Glomerular visceral epithelial cell (primary cell): Measurements from ENCODE around the gene GAPDH.
A peak's percentile ranks its signal among the peaks of the same experiment; 100 is the strongest.
"Not testable (repeated sequence)": the region's sequence is repeated elsewhere in the genome, so short reads cannot be mapped to it uniquely, and the experiment has no call there.

ENCODE experiments used
- DNase-seq: peaks from one replicate; pipeline ENCODE4 v3.0.0-alpha.2; 2016; ENCODE audit errors: extremely low spot score

The GAPDH gene

DNA sequence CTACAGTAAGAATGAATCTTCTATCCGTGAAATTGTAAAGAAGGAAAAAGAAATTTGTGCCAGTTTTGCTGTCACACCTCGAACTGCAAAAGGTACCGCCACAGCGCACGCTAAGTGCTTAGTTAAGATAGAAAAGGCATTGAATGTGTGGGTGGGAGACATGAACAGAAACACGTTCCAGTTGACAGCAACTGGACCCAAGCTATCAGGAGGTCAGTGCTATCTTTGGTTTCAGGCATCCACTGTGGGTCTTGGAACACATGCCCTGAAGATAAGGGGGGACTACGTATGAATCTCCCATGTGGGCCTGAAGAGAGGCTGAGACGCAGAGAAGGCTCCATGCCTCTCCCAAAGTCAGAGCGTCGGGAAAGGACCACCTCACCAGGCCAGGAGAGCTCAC lies 11.7 kb downstream of the GAPDH start:
- DNase-seq = no peak

DNA sequence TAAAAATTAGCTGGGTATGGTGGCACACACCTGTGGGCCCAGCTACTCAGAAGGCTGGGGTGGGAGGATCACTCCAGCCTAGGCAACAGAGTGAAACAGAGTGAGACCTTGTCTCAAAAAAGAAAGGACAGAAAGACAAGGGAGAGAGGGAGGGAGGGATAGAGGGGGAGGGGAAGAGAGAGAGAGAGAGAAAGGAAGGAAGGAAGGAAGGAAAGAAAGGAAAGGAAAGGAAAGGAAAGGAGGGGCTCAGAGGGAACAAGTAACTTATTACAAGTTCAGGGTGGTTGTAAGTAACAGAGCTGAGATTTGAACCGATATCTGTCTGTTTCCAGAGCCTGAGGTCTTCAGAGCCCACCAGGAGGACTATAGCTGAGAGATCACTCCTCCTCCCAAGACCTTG lies 13.2 kb downstream of the GAPDH start:
- no peak for DNase-seq

DNA sequence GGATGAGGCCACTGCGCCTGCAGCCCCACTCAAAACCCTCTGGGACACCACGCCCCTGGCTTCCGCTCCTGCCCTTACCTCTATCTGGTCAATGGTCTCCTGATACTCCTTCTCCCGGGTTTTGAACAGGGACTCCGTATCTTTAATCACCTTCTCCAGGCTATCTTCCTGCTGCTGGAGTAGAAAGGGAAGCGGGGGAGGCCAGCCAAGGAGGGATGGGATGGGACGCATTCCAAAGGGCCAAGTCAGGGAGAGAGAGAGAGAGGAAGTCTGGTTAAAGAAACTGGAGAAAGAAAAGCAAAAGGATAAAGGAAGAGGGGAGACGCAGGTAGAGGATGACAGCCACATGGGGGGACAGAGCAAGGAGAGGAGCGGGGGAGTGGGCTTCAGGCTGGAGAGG lies 13.7 kb downstream of the GAPDH start:
- DNase-seq = peak; percentile 69

DNA sequence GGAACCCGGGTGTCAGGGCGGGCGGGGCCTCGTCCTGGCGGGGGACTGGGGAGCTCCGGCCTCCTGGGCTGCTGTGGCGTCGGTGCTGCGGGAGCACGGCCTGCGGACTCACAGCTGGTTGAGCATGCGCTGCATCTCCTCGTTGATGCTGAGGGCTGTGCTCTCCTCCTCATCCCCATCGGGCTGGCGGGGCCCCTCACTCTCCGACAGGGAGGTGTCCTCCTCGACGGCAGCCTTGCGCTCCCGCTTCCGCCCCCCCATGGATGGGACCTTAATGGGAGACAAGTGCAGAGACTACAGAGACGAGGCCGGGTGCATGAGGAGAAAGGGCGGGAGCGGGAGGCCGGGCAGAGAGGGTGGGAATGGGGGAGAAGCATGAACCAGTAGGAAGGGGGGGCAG lies 14.2 kb downstream of the GAPDH start:
- DNase-seq = no peak

DNA sequence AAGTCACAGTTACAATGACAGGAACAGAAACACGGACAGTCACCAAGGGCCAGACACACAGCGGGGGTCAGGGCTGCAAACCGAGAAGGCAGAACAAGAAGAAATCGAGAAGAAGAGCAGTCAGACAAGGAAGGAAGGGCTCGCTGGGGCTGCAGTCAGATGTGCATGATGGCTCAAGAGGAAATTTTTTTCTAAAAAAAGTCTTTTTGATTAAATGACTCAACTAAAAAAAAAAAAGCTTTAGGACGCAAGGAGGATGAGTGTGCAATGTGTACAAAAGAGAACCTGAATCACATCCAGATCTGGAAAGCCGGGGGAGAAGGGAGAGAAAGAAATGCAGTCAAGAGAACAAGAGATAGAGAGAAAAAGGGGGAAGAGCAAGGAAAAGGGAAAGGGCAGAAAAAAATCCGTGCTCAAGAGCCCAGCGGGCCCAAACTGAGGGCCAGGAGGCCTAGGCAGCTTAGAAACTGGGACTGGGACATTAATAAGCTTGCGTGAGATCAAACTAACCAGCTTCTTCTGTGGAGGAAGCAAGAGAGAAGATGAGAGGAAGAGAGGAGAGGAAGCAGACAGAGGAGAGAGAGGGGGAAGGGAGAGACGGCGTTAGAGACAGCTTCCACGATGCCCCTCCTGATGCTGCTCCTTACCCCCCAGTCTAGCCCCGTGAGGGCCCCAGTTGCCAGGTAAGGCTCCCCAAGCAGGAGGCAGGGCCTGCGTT lies 14.8 kb downstream of the GAPDH start:
- no peak for DNase-seq

DNA sequence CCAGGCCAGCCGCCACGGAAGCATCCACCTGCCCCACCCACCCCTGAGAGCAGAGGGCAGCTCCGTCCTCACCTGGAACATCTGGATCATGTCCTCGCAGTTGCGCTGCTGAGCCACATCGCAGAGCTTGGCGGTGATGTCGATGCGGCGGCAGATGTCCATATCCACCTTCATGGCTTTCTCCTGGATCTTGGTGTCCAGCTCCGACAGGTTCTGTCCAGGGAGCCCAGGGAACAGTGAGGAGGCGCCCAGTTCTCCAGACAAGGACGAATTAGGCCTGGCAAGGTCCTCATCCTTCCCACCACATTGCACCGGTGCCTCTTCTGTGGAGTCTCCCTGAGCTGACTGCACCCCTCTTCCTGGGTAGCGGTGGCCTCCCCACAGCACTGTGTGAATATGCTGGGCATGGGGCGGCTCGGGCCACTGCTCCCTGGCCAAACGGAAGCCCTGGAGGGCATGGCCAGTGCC lies 15.4 kb downstream of the GAPDH start:
- no peak for DNase-seq

DNA sequence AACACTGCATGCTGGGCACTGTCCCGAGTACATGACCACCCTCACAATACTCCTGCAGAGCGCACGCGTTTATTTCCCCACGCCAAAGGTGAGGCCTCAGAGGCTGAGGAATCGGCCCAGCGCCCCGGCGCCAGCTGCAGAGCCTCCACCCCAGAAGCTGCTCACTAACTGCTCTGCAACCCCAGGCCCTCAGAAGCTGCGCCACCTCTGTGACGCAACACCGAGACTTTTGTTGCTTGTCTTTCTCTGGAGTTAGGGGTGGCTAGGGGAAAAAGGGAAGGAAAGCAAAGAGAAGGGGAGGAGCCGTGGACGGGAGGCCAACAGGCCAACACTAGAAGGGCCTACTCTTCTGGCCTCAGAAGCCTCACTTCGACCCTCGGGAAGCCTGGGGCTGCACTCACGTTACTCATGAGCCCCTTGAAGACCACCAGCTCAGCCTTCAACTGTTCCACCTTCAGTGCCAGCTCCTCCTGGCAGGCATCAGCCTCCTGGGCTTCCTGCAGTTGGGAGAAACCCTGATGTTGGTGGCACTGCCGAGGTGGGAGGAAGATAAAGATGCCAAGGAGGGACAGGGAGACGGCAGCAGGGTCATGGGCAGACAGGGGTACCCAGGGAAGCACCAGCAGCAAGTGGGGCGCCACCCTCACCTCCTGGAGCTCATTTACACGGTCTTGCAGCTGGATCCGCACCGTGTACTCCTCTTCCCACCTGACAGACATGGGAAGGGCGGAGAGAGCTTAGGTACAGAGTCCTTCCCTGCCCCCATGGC lies 16.2 kb downstream of the GAPDH start:
- DNase-seq = no peak

DNA sequence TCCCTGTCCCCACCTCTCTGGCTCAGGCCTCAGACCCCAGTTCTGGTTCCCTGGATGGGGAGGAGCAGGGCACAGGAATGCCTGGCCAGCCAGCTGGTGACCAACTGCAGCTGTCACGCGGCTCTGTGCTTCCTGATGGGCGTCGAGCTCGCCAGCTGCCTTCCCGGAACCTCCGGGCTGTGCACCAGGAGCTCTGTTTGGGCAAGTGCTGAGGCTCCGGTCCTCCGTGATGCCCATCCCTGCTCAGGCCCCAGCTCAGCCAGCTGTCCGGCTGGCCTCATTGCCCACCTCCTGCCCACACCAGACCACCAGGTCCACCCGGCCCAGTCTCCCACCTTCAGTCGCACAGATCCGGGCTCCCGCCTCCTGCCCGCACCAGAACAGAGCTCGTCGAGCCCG lies 16.7 kb downstream of the GAPDH start:
- DNase-seq = no peak

DNA sequence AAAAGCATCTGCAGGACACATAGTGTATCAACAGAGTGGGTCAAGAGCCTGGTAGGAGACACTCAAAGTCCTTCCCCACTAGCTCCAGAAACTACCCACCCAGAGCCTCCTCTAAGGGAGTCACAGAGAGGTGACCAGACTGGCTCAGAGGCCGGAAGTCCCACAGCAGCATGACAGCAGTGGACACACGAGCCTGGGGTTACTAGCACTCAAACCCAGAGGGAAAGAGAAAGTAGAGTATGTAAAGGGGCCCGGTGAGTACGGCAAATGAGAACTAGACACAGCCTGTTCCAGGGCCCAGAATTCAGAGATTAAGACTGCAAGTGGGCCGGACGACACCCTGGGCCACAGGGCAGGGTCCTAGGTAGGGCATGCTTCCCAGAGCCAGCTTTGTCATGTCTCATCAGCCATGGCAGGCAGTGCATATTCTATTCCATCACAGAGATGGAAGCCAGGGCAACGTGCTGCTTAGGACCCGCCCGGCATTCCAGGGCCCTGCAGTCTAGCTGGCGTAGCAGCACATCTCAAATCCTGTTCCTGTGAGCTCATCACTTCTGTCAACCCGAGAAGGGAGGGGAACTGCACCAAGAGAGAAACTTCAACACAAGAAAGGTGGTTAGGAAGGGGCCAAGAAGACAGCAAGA lies 17.3 kb downstream of the GAPDH start:
- peak; percentile 46 for DNase-seq

DNA sequence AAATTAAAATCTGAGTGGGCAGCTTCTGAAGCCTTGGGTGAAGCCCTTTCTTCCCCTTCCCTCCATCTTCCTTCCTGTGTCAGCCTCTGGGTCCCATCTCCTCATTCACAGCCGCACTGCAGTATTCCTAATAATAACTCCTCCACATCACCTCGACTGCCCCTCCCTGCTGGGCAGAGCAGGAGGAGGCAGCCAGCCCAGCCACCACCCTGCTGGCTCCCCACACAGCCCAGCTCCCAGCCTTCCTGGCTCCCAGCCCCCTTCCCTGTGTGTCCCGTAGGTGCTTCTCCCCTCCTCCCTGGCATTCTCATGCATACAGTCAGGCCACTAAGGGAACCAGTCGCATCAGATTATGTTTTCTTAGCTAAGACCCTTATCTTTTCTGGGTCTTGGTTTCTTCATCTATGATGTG lies 17.8 kb downstream of the GAPDH start:
- DNase-seq = no peak

DNA sequence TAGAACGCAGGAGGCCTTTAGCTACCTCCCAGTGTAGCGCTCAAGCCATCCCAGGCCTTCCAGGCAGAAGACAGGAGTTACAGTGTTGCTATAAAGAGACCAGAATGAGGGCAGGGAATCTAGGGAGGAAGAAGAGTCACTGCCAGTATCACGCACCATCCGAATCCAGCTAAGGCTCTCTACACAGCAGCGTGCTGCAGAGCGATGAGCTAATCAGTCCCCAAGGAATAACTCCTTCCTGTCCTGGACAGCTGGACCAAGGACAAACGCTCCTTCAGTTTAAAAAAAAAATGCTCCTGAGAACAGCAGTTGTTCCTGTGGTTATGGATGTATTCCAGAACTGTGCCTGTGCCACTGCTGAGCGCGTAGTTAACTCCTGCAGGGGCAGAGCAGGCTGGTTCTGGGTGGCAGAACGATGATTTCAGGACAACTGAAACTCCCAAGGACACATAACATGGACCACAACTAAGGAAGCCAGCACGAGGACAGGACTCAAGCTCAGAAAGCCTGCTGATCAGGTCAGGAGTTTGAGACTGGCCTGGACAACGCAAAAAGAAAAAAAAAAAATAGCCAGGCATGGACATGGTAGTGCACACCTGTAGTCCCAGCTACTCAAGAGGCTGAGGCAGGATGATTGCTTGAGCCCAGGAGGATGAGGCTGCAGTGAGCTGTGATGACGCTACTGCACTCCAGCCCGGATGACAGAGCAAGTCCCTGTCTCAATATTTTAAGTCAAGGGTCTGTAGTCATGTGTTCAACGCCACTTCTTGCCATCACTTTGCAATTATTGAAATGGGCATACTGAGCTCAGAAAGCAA lies 18.9 kb downstream of the GAPDH start:
- DNase-seq = peak; percentile 71

DNA sequence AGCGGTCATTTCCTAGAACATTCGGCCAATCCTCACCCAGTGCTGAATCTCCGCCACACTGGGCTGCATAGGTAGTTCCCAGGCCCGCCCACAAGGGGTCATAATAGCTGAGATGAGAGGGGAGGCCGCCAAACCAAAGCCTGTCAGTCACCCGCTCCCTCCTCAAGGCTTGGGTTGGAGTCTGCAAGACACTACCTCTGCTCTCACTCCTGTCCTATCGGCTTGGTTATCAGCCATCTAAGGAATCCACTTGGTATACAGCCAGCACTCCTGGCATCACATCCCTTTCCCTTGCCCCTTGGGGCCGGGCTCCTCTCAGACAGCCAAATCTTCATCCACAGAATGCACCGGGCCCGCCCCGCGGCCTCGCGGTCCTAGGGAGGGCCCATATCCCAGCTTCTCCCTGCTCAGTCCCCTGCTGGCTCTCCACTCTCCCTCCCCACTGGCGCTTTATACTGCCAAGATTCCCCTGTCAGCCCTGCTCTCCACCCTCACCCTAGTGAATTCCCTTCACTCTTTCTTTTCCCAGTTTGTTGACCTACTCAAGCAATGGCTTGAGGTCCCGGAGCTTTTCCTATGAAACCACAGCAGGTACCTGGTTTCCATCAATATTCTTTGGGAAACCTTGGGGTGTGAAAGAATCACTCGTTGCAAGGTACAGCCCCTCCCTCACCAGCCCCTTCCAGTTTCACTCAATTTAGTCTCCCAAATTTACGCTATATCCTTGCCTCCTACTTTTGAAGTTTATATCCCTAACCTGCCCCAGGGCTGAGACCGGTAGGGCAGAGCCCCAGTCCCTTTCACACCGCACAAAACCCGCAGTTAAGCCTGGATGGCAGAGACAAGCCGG lies 20.1 kb downstream of the GAPDH start:
- DNase-seq = peak; percentile 84

DNA sequence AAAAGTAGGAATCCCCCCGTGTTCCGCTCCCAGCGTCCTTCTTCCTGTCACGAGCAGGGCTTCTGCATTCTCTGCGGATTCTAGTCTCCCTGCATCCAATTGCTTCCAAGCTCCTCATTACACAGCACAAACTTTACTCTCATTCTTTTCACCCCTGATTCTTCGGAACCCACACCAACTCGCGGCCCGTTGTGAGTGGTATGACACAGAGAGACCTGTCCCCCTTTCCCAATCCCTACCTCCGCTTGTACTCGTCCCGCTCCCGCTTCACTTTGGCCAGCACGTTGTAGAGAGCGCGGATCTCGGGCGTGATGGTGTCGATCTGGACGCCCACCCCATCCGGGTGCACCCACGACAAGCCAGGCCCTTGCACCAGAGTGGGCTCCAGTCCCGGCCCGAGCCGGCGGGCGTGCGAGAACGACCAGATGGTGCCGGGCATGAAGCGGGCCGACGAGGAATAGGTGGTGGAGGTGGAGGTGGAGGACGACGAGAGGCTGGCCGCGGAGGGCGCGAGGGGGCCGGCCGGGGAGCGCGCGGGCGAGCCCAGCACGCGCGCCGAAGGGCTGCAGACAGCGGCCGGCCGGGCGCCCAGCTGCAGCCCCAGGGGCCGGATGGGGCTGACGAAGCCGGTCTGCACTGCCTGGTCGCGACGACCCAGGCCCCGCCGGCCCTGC lies 20.8 kb downstream of the GAPDH start:
- no peak for DNase-seq

DNA sequence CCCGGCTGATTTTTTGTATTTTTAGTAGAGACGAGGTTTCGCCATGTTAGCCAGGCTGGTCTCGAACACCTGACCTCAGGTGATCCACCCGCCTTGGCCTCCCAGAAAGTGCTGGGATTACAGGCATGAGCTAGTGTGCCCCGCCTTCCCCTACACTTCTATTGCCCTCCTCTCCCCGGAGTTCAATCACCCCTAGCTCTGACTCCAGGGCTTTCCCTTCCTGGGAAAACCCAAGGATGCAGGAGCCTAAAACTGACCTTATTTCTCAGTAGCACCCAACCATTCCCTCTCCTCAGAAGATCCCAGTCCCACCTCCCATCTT lies 22.1 kb downstream of the GAPDH start:
- not testable (repeated sequence) for DNase-seq

DNA sequence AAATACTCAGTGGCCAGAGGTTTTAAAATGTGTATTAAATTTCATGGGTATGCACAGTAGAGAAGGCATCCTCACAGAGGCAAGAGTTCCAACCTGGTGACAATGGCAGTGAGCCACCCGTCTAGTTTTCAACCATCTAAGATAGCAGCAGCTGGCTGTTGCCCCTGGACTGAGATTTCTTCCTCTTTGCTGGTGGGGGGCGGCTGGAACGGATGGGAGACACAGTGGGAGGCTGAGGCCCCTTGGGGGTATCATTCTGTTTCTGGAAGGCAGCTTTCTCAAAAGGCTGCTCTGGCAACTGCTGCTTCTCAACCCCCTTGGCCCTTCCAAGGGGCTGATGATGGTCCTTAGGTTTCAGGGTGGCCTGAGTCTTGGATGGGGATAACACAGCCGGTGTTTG lies 22.5 kb downstream of the GAPDH start:
- no peak for DNase-seq

DNA sequence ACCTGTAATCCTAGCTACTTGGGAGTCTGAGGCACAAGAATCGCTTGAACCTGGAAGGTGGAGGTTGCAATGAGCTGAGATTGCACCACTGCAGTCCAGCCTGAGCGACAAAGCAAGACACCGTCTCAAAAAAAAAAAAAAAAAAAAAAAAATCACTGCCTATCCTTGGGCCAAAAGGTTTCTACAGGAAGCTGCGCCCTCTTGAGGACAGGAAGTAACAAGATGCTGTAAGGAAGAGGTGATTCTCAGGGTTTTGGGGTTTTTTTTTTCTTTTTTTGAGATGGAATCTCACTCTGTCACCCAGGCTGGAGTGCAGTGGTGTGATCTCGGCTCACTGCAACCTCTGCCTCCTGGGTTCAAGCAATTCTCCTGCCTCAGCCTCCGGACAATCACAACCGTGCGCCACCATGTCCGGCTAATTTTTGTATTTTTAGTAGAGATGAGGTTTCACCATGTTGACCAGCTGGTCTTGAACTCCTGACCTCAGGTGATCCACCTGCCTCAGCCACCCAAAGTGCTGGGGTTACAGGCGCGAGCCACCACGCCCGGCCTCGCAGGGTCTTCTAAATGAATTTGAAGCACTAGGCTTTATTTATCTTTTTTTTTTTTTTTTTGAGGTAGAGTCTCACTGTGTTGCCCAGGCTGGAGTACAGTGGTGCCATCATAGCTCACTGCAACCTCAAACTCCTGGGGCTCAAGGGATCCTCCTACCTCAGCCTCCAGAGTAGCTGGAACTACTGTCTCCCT lies 23.9 kb downstream of the GAPDH start:
- peak; percentile 63 for DNase-seq

DNA sequence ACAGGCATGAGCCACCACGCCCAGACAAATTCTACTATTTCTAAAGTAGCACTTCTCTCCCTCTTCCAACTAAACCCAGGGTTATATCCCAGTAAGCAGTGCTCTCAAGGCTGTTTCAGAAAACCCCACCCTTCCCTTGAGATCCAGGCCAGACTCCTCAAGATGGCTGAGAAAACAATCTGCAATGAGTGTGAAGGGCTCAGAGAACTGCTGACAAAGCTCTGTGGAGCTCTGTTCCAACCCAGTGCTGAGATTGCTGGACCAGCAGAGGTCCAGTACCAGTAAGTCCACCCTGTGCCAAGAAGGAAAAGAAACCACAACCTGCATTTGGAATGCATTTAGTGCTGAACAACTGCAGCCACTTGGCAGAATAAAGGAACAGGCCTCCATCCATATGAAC lies 25.2 kb downstream of the GAPDH start:
- no peak for DNase-seq

DNA sequence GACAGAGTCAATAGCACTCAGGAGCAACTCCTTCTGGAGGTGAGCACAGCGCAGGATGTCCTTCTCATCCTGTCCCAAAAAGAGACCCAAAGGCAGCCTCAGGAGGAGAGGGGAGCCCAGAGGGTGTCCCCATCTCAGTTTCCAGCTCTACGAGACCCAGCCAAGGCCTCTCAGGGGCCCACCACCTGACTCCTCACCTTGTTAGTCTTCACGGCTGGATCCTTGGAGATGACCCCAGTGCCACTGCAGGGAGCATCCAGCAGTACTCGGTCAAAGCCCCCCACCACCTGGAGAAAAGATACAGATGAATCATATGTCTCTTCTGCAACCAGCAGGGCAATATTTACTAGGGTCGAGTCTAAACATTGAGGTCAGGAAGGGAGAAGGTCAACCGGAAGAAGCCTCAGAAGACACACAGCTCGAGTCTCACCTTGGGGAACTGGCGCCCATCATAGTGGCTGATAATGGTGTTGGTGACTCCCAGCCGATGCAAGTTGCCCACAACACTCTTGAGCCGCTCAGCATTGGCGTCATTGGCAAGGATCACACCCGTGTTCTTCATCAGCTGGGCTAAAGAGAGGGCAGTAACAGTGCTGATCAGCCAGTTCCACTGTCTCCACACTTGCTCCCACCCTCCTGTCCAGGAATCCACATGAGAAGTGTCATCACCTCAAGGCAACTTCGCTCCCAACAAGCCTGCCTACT lies 26.3 kb downstream of the GAPDH start:
- no peak for DNase-seq

DNA sequence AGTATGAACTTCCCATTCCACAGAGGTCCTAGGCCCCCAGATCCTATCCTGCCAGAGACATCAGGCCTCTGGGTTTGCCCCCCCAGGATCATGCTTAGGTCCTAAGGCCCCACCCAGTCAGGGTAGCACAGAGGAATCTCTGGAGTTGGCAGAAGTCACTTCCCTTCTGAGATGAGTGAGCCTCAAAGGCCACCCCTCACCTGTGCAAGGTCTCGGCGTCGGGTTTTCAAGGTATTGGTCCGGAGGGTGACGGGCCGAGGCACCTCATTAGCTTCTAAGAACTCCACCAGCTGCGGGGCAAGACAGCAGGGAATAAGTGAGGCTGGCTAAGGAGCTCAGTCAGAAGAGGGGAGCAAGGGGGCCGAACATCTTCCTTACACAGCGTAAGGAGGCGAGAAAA lies 28.6 kb downstream of the GAPDH start:
- no peak for DNase-seq
